Measurements from ENCODE around the gene ROBO1. TPM values are rescaled to one million over a fixed set of nuclear protein-coding genes. Genes with fewer than 3 reads are reported as not detected.

ROBO1 gene
- total RNA-seq, 1 experiment from 2014 or later, result 32.2 TPM

GRCh38 chr3:79125313-79125984 is 642.3 kb downstream of the ROBO1 start:
- H3K4me3 Mint-ChIP-seq (ENCODE audit: unreplicated experiment), result no peak overlapping the region
- CTCF ChIA-PET, result interaction anchor here (0.5 kb wide), 1 partner anchor 40 kb away, joined by 3 read pairs; no protein-coding TSS in a partner anchor
- intact Hi-C loops (cut with micrococcal nuclease), result no loop called here

GRCh38 chr3:79115458-79115857 is 652.3 kb downstream of the ROBO1 start:
- Mint-ChIP-seq H3K27ac (ENCODE audit: low read depth, unreplicated experiment) (no peak overlapping the region), H3K9me3 (ENCODE audit: unreplicated experiment) (no peaks in the 10 kb centered on the region), H3K27me3 (ENCODE audit: insufficient read depth, unreplicated experiment) (peaks cover 81% of the 10 kb centered on the region), H3K4me3 (ENCODE audit: unreplicated experiment) (no peak overlapping the region), H3K4me1 (ENCODE audit: insufficient read depth, unreplicated experiment) (peaks cover 7% of the 10 kb centered on the region), H3K36me3 (ENCODE audit: insufficient read depth, unreplicated experiment) (no peaks in the 10 kb centered on the region)
- intact Hi-C loops (cut with micrococcal nuclease), result no loop called here
- TF ChIP-seq CTCF (IDR thresholded peaks at IDR 0.05; ENCODE audit: unreplicated experiment), result no peak
- CTCF ChIA-PET, result no interaction called here
- no TSS peak for BruUV-seq (replicated peaks)
- POLR2A ChIA-PET, result no interaction called here
- DNase-seq (ENCODE audit: unreplicated experiment), result no peak

More at GRCh38 chr3:79125313-79125984, 642.3 kb downstream of the ROBO1 start:
- TF ChIP-seq CTCF (IDR thresholded peaks at IDR 0.05; ENCODE audit: unreplicated experiment), result no peak
- no TSS peak for BruUV-seq (replicated peaks)
- no peak for DNase-seq (ENCODE audit: unreplicated experiment)
- Mint-ChIP-seq H3K36me3 (ENCODE audit: insufficient read depth, unreplicated experiment) (no peaks in the 10 kb centered on the region), H3K27ac (ENCODE audit: low read depth, unreplicated experiment) (no peak overlapping the region), H3K4me1 (ENCODE audit: insufficient read depth, unreplicated experiment) (no peaks in the 10 kb centered on the region), H3K27me3 (ENCODE audit: insufficient read depth, unreplicated experiment) (peaks cover 87% of the 10 kb centered on the region), H3K9me3 (ENCODE audit: unreplicated experiment) (peaks cover 7% of the 10 kb centered on the region)
- POLR2A ChIA-PET, result interaction anchor here (0.6 kb wide), 1 partner anchor 12 kb away, joined by 3 read pairs; no protein-coding TSS in a partner anchor

- POLR2A ChIA-PET, result no interaction called here
- no peak for TF ChIP-seq CTCF (IDR thresholded peaks at IDR 0.05; ENCODE audit: unreplicated experiment)
- no peak for DNase-seq (ENCODE audit: unreplicated experiment)
- Mint-ChIP-seq H3K27ac (ENCODE audit: low read depth, unreplicated experiment) (no peak overlapping the region), H3K4me3 (ENCODE audit: unreplicated experiment) (no peak overlapping the region), H3K9me3 (ENCODE audit: unreplicated experiment) (no peaks in the 10 kb centered on the region), H3K4me1 (ENCODE audit: insufficient read depth, unreplicated experiment) (peaks cover 7% of the 10 kb centered on the region), H3K27me3 (ENCODE audit: insufficient read depth, unreplicated experiment) (peaks cover 70% of the 10 kb centered on the region), H3K36me3 (ENCODE audit: insufficient read depth, unreplicated experiment) (no peaks in the 10 kb centered on the region)
- CTCF ChIA-PET, result interaction anchor here (0.6 to 1.7 kb wide), 4 partner anchors 28 to 1102 kb away, joined by 3 to 7 read pairs (median 4); no protein-coding TSS in a partner anchor
- intact Hi-C loops (cut with micrococcal nuclease), result no loop called here
- no TSS peak for BruUV-seq (replicated peaks)
Measured at GRCh38 chr3:79113876-79114275, 653.9 kb downstream of the ROBO1 start.

GRCh38 chr3:79111375-79112052 is 656.3 kb downstream of the ROBO1 start:
- no peak overlapping the region for H3K4me3 Mint-ChIP-seq (ENCODE audit: unreplicated experiment)
- no peak overlapping the region for H3K27ac Mint-ChIP-seq (ENCODE audit: low read depth, unreplicated experiment)
- no TSS peak for BruUV-seq (replicated peaks)
- peaks cover 7% of the 10 kb centered on the region for H3K4me1 Mint-ChIP-seq (ENCODE audit: insufficient read depth, unreplicated experiment)
- TF ChIP-seq CTCF (IDR thresholded peaks at IDR 0.05; ENCODE audit: unreplicated experiment), result no peak
- CTCF ChIA-PET, result interaction anchor here (1.2 kb wide), 1 partner anchor 25 kb away, joined by 5 read pairs; no protein-coding TSS in a partner anchor
- H3K27me3 Mint-ChIP-seq (ENCODE audit: insufficient read depth, unreplicated experiment), result peaks cover 78% of the 10 kb centered on the region
- H3K36me3 Mint-ChIP-seq (ENCODE audit: insufficient read depth, unreplicated experiment), result no peaks in the 10 kb centered on the region
- DNase-seq (ENCODE audit: unreplicated experiment), result no peak
- H3K9me3 Mint-ChIP-seq (ENCODE audit: unreplicated experiment), result no peaks in the 10 kb centered on the region
- intact Hi-C loops (cut with micrococcal nuclease), result no loop called here
- POLR2A ChIA-PET, result interaction anchor here (0.7 kb wide), 1 partner anchor 427 kb away, joined by 3 read pairs; no protein-coding TSS in a partner anchor

All from MCF 10A (cell line).